ENCODE measurements around the gene RXRA. TPM values are rescaled to one million over a fixed set of nuclear protein-coding genes. Genes with fewer than 3 reads are reported as not detected.

Gene RXRA
- total and polyA plus RNA-seq, 4 experiments from 2014 or later: 1.0 to 11.9 (median 6.4) TPM

DNA sequence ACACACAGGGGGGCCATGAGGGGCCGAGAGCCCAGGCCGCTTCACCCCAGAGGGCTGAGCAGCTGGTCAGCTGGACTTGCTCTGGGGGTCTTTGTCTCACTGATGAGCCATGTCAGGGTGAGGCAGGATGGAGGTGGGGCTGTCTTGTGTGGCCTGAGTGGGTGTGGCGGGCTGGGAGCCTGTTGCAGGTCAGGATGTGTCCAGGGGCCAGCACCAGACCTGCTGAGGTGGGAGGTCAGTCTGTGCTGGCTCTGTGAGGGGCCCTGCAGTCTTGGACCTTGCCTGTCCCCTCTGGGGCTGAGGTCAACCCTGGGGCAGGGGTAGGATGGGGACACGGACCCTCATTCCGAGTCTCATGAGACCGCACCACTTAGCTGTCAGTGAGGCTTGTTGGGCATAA is 56.9 kb downstream of the RXRA start:
- intact Hi-C loops (cut with micrococcal nuclease): no loop called here
- no peaks in the 10 kb centered on the region for H3K27me3 Mint-ChIP-seq
- ChIA-PET CTCF (ENCODE audit: partially characterized antibody) (interaction anchor here (1.0 kb wide), 1 partner anchor 66 kb away, joined by 3 read pairs; no protein-coding TSS in a partner anchor), POLR2A (ENCODE audit: partially characterized antibody) (interaction anchor here (1.1 to 2.9 kb wide), 4 partner anchors 8 to 59 kb away, joined by 3 to 13 read pairs (median 6); no protein-coding TSS in a partner anchor)
- peak overlapping the region in 2 of 7 donors; percentile 65 to 74 for H3K27ac Mint-ChIP-seq
- peak overlapping the region in 1 of 8 donors; percentile 48 for H3K4me3 Mint-ChIP-seq
- H3K4me1 Mint-ChIP-seq: peaks cover 13 to 41% (median 31%) of the 10 kb centered on the region in 4 donors
- Histone ChIP-seq H3K4me3 (ENCODE audit: low read length in 2 of 2) (no peak overlapping the region), H3K4me1 (ENCODE audit: insufficient read depth, low read length) (peaks cover 23% of the 10 kb centered on the region), H3K27ac (ENCODE audit: low read depth, low read length) (no peak overlapping the region), H3K9me3 (ENCODE audit: control insufficient read depth in 1 of 2, low read length in 2 of 2) (no peaks in the 10 kb centered on the region), H3K36me3 (ENCODE audit: insufficient read depth, low read length) (no peaks in the 10 kb centered on the region), H3K27me3 (ENCODE audit: insufficient read depth, low read length) (no peaks in the 10 kb centered on the region)
- no peaks in the 10 kb centered on the region for H3K36me3 Mint-ChIP-seq
- no peak for DNase-seq
- no peaks in the 10 kb centered on the region for H3K9me3 Mint-ChIP-seq

GRCh38 chr9:134384811-134385479 is 58.7 kb downstream of the RXRA start:
- CTCF ChIA-PET (ENCODE audit: partially characterized antibody): no interaction called here

DNA sequence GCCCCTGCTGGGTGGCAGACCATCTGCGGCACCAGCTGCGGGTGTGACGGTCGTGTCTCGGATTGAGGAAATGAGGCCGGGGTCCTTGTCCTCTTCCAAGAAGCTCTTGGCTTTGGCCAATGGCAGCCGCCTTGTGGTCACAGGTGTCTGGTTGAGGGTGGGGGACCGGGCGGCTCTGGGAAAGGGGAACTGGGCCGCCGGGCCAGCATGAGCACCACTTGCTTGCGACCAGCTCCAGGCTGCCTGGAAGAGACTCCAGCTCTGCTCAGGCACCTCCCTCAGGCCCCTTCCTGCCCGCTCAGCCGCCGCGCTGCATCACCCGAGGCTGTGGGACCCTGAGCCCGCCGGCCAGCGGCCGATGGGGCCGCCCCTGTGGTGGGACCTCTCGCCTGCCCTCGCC is 59.7 kb downstream of the RXRA start:
- Histone ChIP-seq H3K4me1 (ENCODE audit: insufficient read depth, low read length) (peaks cover 36% of the 10 kb centered on the region), H3K4me3 (ENCODE audit: low read length in 2 of 2) (no peak overlapping the region), H3K9me3 (ENCODE audit: control insufficient read depth in 1 of 2, low read length in 2 of 2) (no peaks in the 10 kb centered on the region), H3K27me3 (ENCODE audit: insufficient read depth, low read length) (no peaks in the 10 kb centered on the region), H3K27ac (ENCODE audit: low read depth, low read length) (no peak overlapping the region), H3K36me3 (ENCODE audit: insufficient read depth, low read length) (no peaks in the 10 kb centered on the region)
- H3K27me3 Mint-ChIP-seq: no peaks in the 10 kb centered on the region
- CTCF ChIA-PET (ENCODE audit: partially characterized antibody): no interaction called here
- intact Hi-C loops (cut with micrococcal nuclease): no loop called here
- H3K9me3 Mint-ChIP-seq: no peaks in the 10 kb centered on the region
- POLR2A ChIA-PET (ENCODE audit: partially characterized antibody): no interaction called here
- H3K4me1 Mint-ChIP-seq: peaks cover 23 to 53% (median 42%) of the 10 kb centered on the region in 4 donors
- H3K4me3 Mint-ChIP-seq: no peak overlapping the region
- H3K27ac Mint-ChIP-seq: no peak overlapping the region
- no peak for DNase-seq
- no peaks in the 10 kb centered on the region for H3K36me3 Mint-ChIP-seq

More at GRCh38 chr9:134384811-134385479, 58.7 kb downstream of the RXRA start:
- Mint-ChIP-seq H3K27ac (no peak overlapping the region), H3K27me3 (no peaks in the 10 kb centered on the region), H3K9me3 (no peaks in the 10 kb centered on the region), H3K36me3 (no peaks in the 10 kb centered on the region), H3K4me3 (no peak overlapping the region), H3K4me1 (peaks cover 17 to 45% (median 33%) of the 10 kb centered on the region in 4 donors)
- intact Hi-C loops (cut with micrococcal nuclease): no loop called here
- no peak for DNase-seq
- Histone ChIP-seq H3K4me1 (ENCODE audit: insufficient read depth, low read length) (peaks cover 26% of the 10 kb centered on the region), H3K27ac (ENCODE audit: low read depth, low read length) (no peak overlapping the region), H3K36me3 (ENCODE audit: insufficient read depth, low read length) (no peaks in the 10 kb centered on the region), H3K4me3 (ENCODE audit: low read length in 2 of 2) (no peak overlapping the region), H3K27me3 (ENCODE audit: insufficient read depth, low read length) (no peaks in the 10 kb centered on the region), H3K9me3 (ENCODE audit: control insufficient read depth in 1 of 2, low read length in 2 of 2) (no peaks in the 10 kb centered on the region)
- POLR2A ChIA-PET (ENCODE audit: partially characterized antibody): interaction anchor here (1.1 kb wide), 1 partner anchor 11 kb away, joined by 3 read pairs; no protein-coding TSS in a partner anchor

DNA sequence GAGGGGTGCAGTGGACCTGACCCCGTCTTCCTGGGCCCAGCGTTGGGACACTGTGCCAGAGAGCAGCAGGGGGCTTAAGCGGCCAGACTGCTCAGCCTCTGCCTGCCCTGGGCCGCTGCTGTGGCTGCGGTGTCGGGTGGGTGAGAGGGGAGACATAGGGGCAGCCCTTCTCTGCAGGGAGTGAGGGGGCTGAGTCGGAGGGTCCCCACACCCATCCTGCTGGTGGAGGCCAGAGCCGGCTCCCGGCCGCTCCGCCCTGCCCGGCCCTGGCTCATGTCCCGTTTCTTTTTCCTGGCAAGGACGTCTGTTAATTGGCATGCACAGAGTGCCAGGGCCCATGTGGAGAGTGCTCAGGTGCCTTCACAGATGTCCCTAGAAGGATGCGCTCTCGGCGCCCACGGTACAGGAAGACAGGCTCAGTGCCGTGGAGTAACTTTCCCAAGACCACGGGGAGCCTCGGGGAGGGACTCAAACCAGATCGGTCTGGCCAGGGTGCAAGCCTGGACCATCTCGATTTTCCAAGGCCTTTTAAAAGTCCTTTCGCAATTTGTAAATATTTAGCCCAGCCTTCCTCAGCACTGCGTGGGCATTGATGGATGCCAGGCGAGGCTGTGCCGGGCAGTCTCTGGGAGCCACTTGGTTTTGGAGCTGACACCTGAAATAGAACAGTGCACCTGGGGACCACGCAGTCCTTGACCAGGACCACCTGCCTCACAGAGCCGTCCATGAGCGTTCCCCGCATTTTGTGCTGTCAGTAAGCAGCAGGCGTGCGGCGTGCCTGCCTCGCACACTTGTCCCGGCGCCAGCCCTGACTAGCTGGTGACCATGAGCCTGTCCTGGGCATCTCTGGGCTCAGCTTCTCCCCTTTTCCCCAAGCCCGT is 60.9 kb downstream of the RXRA start:
- Histone ChIP-seq H3K27ac (ENCODE audit: low read depth, low read length) (no peak overlapping the region), H3K27me3 (ENCODE audit: insufficient read depth, low read length) (no peaks in the 10 kb centered on the region), H3K9me3 (ENCODE audit: control insufficient read depth in 1 of 2, low read length in 2 of 2) (no peaks in the 10 kb centered on the region), H3K36me3 (ENCODE audit: insufficient read depth, low read length) (no peaks in the 10 kb centered on the region), H3K4me3 (ENCODE audit: low read length in 2 of 2) (no peak overlapping the region), H3K4me1 (ENCODE audit: insufficient read depth, low read length) (peaks cover 39% of the 10 kb centered on the region)
- intact Hi-C loops (cut with micrococcal nuclease): no loop called here
- CTCF ChIA-PET (ENCODE audit: partially characterized antibody): interaction anchor here (1.1 kb wide), 1 partner anchor 9 kb away, joined by 3 read pairs; no protein-coding TSS in a partner anchor
- Mint-ChIP-seq H3K36me3 (no peaks in the 10 kb centered on the region), H3K27ac (peak overlapping the region in 4 of 7 donors; percentile 1 to 98 (median 47)), H3K4me1 (peaks cover 20 to 53% (median 39%) of the 10 kb centered on the region in 4 donors), H3K4me3 (no peak overlapping the region), H3K27me3 (no peaks in the 10 kb centered on the region), H3K9me3 (no peaks in the 10 kb centered on the region)
- no peak for DNase-seq
- POLR2A ChIA-PET (ENCODE audit: partially characterized antibody): interaction anchor here (1.1 kb wide), 1 partner anchor 9 kb away, joined by 3 read pairs; no protein-coding TSS in a partner anchor

DNA sequence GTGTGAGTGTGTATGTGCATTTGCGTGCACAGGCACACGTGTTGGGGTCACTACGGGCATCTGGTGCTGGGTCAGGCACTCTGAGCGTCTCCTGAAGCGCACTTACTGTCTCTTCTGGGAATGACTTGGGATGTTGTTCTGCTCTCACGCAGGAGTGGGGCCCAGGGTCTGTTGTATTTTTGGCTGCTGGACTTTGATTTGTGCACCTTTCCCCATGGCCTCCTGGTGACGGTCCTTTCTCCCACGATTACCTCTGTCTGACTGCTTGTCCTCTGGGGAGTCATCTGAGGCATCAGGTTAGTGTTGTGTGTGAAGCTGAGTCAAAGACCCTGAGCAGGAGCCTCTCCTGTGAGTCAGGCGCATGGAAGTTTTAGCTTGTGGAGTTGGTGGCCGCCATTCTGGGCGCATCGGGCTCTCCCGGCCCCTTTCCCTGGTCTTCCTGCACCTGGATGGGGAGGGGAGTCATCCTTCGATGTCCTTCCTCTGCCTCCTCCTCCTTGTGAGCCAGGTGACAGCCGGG is 62.1 kb downstream of the RXRA start:
- H3K4me1 Mint-ChIP-seq: peaks cover 22 to 55% (median 41%) of the 10 kb centered on the region in 4 donors
- no peaks in the 10 kb centered on the region for H3K9me3 Mint-ChIP-seq
- no peaks in the 10 kb centered on the region for H3K36me3 Mint-ChIP-seq
- CTCF ChIA-PET (ENCODE audit: partially characterized antibody): interaction anchor here (1.1 kb wide), 1 partner anchor 11 kb away, joined by 3 read pairs; no protein-coding TSS in a partner anchor
- peak overlapping the region in 2 of 8 donors; percentile 4 to 39 for H3K4me3 Mint-ChIP-seq
- Histone ChIP-seq H3K4me3 (ENCODE audit: low read length in 2 of 2) (no peak overlapping the region), H3K4me1 (ENCODE audit: insufficient read depth, low read length) (peaks cover 39% of the 10 kb centered on the region), H3K9me3 (ENCODE audit: control insufficient read depth in 1 of 2, low read length in 2 of 2) (no peaks in the 10 kb centered on the region), H3K36me3 (ENCODE audit: insufficient read depth, low read length) (no peaks in the 10 kb centered on the region), H3K27ac (ENCODE audit: low read depth, low read length) (no peak overlapping the region), H3K27me3 (ENCODE audit: insufficient read depth, low read length) (no peaks in the 10 kb centered on the region)
- H3K27ac Mint-ChIP-seq: peak overlapping the region; percentile 39 to 98 (median 80)
- H3K27me3 Mint-ChIP-seq: no peaks in the 10 kb centered on the region
- POLR2A ChIA-PET (ENCODE audit: partially characterized antibody): interaction anchor here (1.1 kb wide), 1 partner anchor 8 kb away, joined by 3 read pairs; no protein-coding TSS in a partner anchor
- intact Hi-C loops (cut with micrococcal nuclease): no loop called here
- no peak for DNase-seq

DNA sequence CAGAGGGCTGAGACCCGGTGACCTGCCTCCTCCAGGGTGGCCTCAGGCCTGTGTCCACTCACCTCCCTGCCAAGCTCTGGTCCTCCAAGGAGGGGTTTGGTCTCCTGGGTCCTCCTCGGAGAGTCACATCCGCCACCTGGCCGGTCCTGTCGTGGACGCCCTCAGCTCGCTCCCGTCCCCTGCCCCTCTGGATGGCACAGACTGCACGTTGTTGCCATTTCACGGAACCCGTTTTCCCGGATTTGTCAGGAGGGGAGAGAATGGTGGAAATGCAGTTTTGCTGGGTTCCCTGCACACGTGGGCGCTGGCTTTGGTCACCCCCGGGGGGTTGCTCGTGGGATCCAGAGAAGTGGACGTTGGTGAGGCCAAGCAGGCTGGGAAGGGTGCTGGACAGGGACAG is 62.7 kb downstream of the RXRA start:
- H3K27ac Mint-ChIP-seq: peak overlapping the region in 3 of 7 donors; percentile 31 to 98 (median 82)
- no peaks in the 10 kb centered on the region for H3K27me3 Mint-ChIP-seq
- Histone ChIP-seq H3K36me3 (ENCODE audit: insufficient read depth, low read length) (no peaks in the 10 kb centered on the region), H3K9me3 (ENCODE audit: control insufficient read depth in 1 of 2, low read length in 2 of 2) (no peaks in the 10 kb centered on the region), H3K27ac (ENCODE audit: low read depth, low read length) (no peak overlapping the region), H3K4me1 (ENCODE audit: insufficient read depth, low read length) (peaks cover 43% of the 10 kb centered on the region), H3K4me3 (ENCODE audit: low read length in 2 of 2) (no peak overlapping the region), H3K27me3 (ENCODE audit: insufficient read depth, low read length) (no peaks in the 10 kb centered on the region)
- no peaks in the 10 kb centered on the region for H3K36me3 Mint-ChIP-seq
- POLR2A ChIA-PET (ENCODE audit: partially characterized antibody): no interaction called here
- H3K9me3 Mint-ChIP-seq: peaks cover 0 to 2% (median under 1%) of the 10 kb centered on the region in 8 donors
- peaks cover 28 to 55% (median 44%) of the 10 kb centered on the region in 4 donors for H3K4me1 Mint-ChIP-seq
- CTCF ChIA-PET (ENCODE audit: partially characterized antibody): no interaction called here
- DNase-seq: no peak
- no peak overlapping the region for H3K4me3 Mint-ChIP-seq
- intact Hi-C loops (cut with micrococcal nuclease): no loop called here
